Measurements from ENCODE around the gene PURA. TPM values are rescaled to one million over a fixed set of nuclear protein-coding genes. Genes with fewer than 3 reads are reported as not detected.
A peak's percentile ranks its signal among the peaks of the same experiment; 100 is the strongest.

PURA gene
- total RNA-seq, 2 experiments from 2014 or later = 12.5 to 13.4 TPM

GRCh38 chr5:140094889-140095288, 19.0 kb upstream of the PURA start:
- H3K27me3 Mint-ChIP-seq (ENCODE audit: low read depth) = peaks cover 23% of the 10 kb centered on the region
- H3K4me1 Mint-ChIP-seq (ENCODE audit: low read depth) = no peaks in the 10 kb centered on the region
- ATAC-seq (no peak), DNase-seq (no peak)
- H3K36me3 Mint-ChIP-seq (ENCODE audit: low read depth) = no peaks in the 10 kb centered on the region
- no peak overlapping the region for H3K27ac Mint-ChIP-seq
- peaks cover 12% of the 10 kb centered on the region for H3K9me3 Mint-ChIP-seq (ENCODE audit: insufficient read depth)
- ChIA-PET CTCF (interaction anchor here (1.1 to 2.4 kb wide), 3 partner anchors 12 to 49 kb away, joined by 3 to 5 read pairs (median 5); no protein-coding TSS in a partner anchor), POLR2A (no interaction called here)
- H3K4me3 Mint-ChIP-seq = no peak overlapping the region

GRCh38 chr5:140101179-140101578, 12.7 kb upstream of the PURA start:
- ChIA-PET CTCF (interaction anchor here (1.6 kb wide), 1 partner anchor 13 kb away, joined by 3 read pairs; no protein-coding TSS in a partner anchor), POLR2A (no interaction called here)
- Mint-ChIP-seq H3K4me1 (ENCODE audit: low read depth) (peaks cover 3% of the 10 kb centered on the region), H3K4me3 (no peak overlapping the region), H3K9me3 (ENCODE audit: insufficient read depth) (no peaks in the 10 kb centered on the region), H3K36me3 (ENCODE audit: low read depth) (no peaks in the 10 kb centered on the region), H3K27me3 (ENCODE audit: low read depth) (peaks cover 39% of the 10 kb centered on the region), H3K27ac (no peak overlapping the region)
- ATAC-seq (no peak), DNase-seq (no peak)

- H3K4me3 Mint-ChIP-seq = no peak overlapping the region
- ChIA-PET POLR2A (no interaction called here), CTCF (interaction anchor here (1.1 kb wide), 1 partner anchor 42 kb away, joined by 3 read pairs; no protein-coding TSS in a partner anchor)
- peaks cover 14% of the 10 kb centered on the region for H3K4me1 Mint-ChIP-seq (ENCODE audit: low read depth)
- ATAC-seq (no peak), DNase-seq (no peak)
- H3K27me3 Mint-ChIP-seq (ENCODE audit: low read depth) = peaks cover 36% of the 10 kb centered on the region
- H3K36me3 Mint-ChIP-seq (ENCODE audit: low read depth) = no peaks in the 10 kb centered on the region
- no peaks in the 10 kb centered on the region for H3K9me3 Mint-ChIP-seq (ENCODE audit: insufficient read depth)
- no peak overlapping the region for H3K27ac Mint-ChIP-seq
These were observed 10.8 kb upstream of the PURA start for GRCh38 chr5:140103154-140103553.

GRCh38 chr5:140104100-140104499, 9.8 kb upstream of the PURA start:
- peaks cover 38% of the 10 kb centered on the region for H3K27me3 Mint-ChIP-seq (ENCODE audit: low read depth)
- DNase-seq = no peak
- peaks cover under 1% of the 10 kb centered on the region for H3K36me3 Mint-ChIP-seq (ENCODE audit: low read depth)
- no peak overlapping the region for H3K27ac Mint-ChIP-seq
- POLR2A ChIA-PET = no interaction called here
- no peak for ATAC-seq
- no peaks in the 10 kb centered on the region for H3K9me3 Mint-ChIP-seq (ENCODE audit: insufficient read depth)
- CTCF ChIA-PET = interaction anchor here (1.1 kb wide), 1 partner anchor 41 kb away, joined by 3 read pairs; no protein-coding TSS in a partner anchor
- H3K4me1 Mint-ChIP-seq (ENCODE audit: low read depth) = peaks cover 18% of the 10 kb centered on the region
- H3K4me3 Mint-ChIP-seq = no peak overlapping the region

- DNase-seq = no peak
- H3K4me1 Mint-ChIP-seq (ENCODE audit: low read depth) = peaks cover 28% of the 10 kb centered on the region
- H3K4me3 Mint-ChIP-seq = peak overlapping the region; percentile 83
- CTCF ChIA-PET = interaction anchor here (0.9 to 3.5 kb wide), 8 partner anchors 11 to 137 kb away, joined by 3 to 17 read pairs (median 4); no protein-coding TSS in a partner anchor
- H3K9me3 Mint-ChIP-seq (ENCODE audit: insufficient read depth) = no peaks in the 10 kb centered on the region
- no peak for ATAC-seq
- peaks cover 37% of the 10 kb centered on the region for H3K27me3 Mint-ChIP-seq (ENCODE audit: low read depth)
- H3K27ac Mint-ChIP-seq = peak overlapping the region; percentile 98
- peaks cover 3% of the 10 kb centered on the region for H3K36me3 Mint-ChIP-seq (ENCODE audit: low read depth)
- POLR2A ChIA-PET = interaction anchor here (1.2 kb wide), 1 partner anchor 63 kb away, joined by 3 read pairs; no protein-coding TSS in a partner anchor
These were observed 7.8 kb upstream of the PURA start for GRCh38 chr5:140106101-140106500.

- Mint-ChIP-seq H3K4me1 (ENCODE audit: low read depth) (peaks cover 33% of the 10 kb centered on the region), H3K4me3 (peak overlapping the region; percentile 83), H3K36me3 (ENCODE audit: low read depth) (peaks cover 3% of the 10 kb centered on the region), H3K27ac (peak overlapping the region; percentile 98), H3K9me3 (ENCODE audit: insufficient read depth) (no peaks in the 10 kb centered on the region), H3K27me3 (ENCODE audit: low read depth) (peaks cover 43% of the 10 kb centered on the region)
- CTCF ChIA-PET = interaction anchor here (0.8 to 3.5 kb wide), 9 partner anchors 11 to 245 kb away, joined by 3 to 17 read pairs (median 5); partner anchors contain the start of gene NRG2
- no peak for ATAC-seq
- POLR2A ChIA-PET = interaction anchor here (1.0 kb wide), 3 partner anchors 9 to 37 kb away, joined by 3 to 5 read pairs (median 3); no protein-coding TSS in a partner anchor
- DNase-seq = no peak
These were observed 7.1 kb upstream of the PURA start for GRCh38 chr5:140106805-140107311.

- peaks cover 3% of the 10 kb centered on the region for H3K36me3 Mint-ChIP-seq (ENCODE audit: low read depth)
- ATAC-seq (peak; percentile 87), DNase-seq (peak; percentile 95)
- ChIA-PET POLR2A (interaction anchor here (0.7 to 1.0 kb wide), 4 partner anchors 9 to 1532 kb away, joined by 3 to 5 read pairs (median 3); partner anchors contain the start of gene HSPA9), CTCF (interaction anchor here (0.8 to 3.5 kb wide), 10 partner anchors 10 to 245 kb away, joined by 3 to 17 read pairs (median 4); partner anchors contain the start of gene NRG2)
- H3K9me3 Mint-ChIP-seq (ENCODE audit: insufficient read depth) = no peaks in the 10 kb centered on the region
- peaks cover 40% of the 10 kb centered on the region for H3K4me1 Mint-ChIP-seq (ENCODE audit: low read depth)
- peak overlapping the region; percentile 98 for H3K27ac Mint-ChIP-seq
- peaks cover 46% of the 10 kb centered on the region for H3K27me3 Mint-ChIP-seq (ENCODE audit: low read depth)
- peak overlapping the region; percentile 83 for H3K4me3 Mint-ChIP-seq
These were observed 6.4 kb upstream of the PURA start for GRCh38 chr5:140107312-140108092.

GRCh38 chr5:140108093-140109017, 5.6 kb upstream of the PURA start:
- H3K27ac Mint-ChIP-seq = peak overlapping the region; percentile 98

GRCh38 chr5:140109018-140109758, 4.7 kb upstream of the PURA start:
- peak overlapping the region; percentile 98 for H3K27ac Mint-ChIP-seq

More at GRCh38 chr5:140108093-140109017, 5.6 kb upstream of the PURA start:
- ChIA-PET CTCF (interaction anchor here (0.8 to 3.5 kb wide), 14 partner anchors 9 to 244 kb away, joined by 3 to 17 read pairs (median 4); partner anchors contain the start of gene NRG2), POLR2A (interaction anchor here (0.7 to 1.0 kb wide), 4 partner anchors 8 to 1533 kb away, joined by 3 to 5 read pairs (median 3); partner anchors contain the start of gene HSPA9)
- peaks cover 47% of the 10 kb centered on the region for H3K4me1 Mint-ChIP-seq (ENCODE audit: low read depth)
- H3K27me3 Mint-ChIP-seq (ENCODE audit: low read depth) = peaks cover 43% of the 10 kb centered on the region
- ATAC-seq (peak; percentile 17), DNase-seq (peak; percentile 42)
- H3K4me3 Mint-ChIP-seq = peak overlapping the region; percentile 83
- no peaks in the 10 kb centered on the region for H3K9me3 Mint-ChIP-seq (ENCODE audit: insufficient read depth)
- H3K36me3 Mint-ChIP-seq (ENCODE audit: low read depth) = peaks cover 3% of the 10 kb centered on the region

More at GRCh38 chr5:140109018-140109758, 4.7 kb upstream of the PURA start:
- Mint-ChIP-seq H3K36me3 (ENCODE audit: low read depth) (peaks cover 3% of the 10 kb centered on the region), H3K4me1 (ENCODE audit: low read depth) (peaks cover 50% of the 10 kb centered on the region), H3K27me3 (ENCODE audit: low read depth) (peaks cover 39% of the 10 kb centered on the region), H3K9me3 (ENCODE audit: insufficient read depth) (no peaks in the 10 kb centered on the region), H3K4me3 (peak overlapping the region; percentile 83)
- ChIA-PET POLR2A (interaction anchor here (1.1 kb wide), 1 partner anchor 363 kb away, joined by 3 read pairs; no protein-coding TSS in a partner anchor), CTCF (interaction anchor here (1.2 to 3.5 kb wide), 9 partner anchors 10 to 344 kb away, joined by 3 to 17 read pairs (median 4); no protein-coding TSS in a partner anchor)
- ATAC-seq = no peak
- no peak for DNase-seq

Measured in activated CD8-positive, alpha-beta T cell treated with anti-CD3 and anti-CD28 coated beads, Interleukin-2, amount 10 ng/mL, durations not matched to agents 7 days and 5 days (primary cell).